SK-N-MC (cell line): ENCODE results near the gene BACE2.

ENCODE experiments used
- EZH2 ChIP-seq: fragments of 200-600 bp; sonication (generic); IDR thresholded peaks from one replicate; pipeline ENCODE4 v1.6.1; 2017; ENCODE audit warnings: antibody characterized with exemption
- POLR2AphosphoS5 ChIP-seq: IDR thresholded peaks from 2 replicates; pipeline ENCODE4 v1.6.1; 2012; ENCODE audit warnings: mild to moderate bottlenecking, low read depth, low read length, borderline replicate concordance

- no peak for TF ChIP-seq EZH2
- TF ChIP-seq POLR2AphosphoS5 = no peak
Measured at GRCh38 chr21:41219498-41220207, 51.7 kb downstream of the BACE2 start.
